ENCODE measurements around the gene ELMO1. TPM values are rescaled to one million over a fixed set of nuclear protein-coding genes. Genes with fewer than 3 reads are reported as not detected.

The ELMO1 gene
- total RNA-seq, 1 experiment from 2014 or later, result 7.8 TPM

DNA sequence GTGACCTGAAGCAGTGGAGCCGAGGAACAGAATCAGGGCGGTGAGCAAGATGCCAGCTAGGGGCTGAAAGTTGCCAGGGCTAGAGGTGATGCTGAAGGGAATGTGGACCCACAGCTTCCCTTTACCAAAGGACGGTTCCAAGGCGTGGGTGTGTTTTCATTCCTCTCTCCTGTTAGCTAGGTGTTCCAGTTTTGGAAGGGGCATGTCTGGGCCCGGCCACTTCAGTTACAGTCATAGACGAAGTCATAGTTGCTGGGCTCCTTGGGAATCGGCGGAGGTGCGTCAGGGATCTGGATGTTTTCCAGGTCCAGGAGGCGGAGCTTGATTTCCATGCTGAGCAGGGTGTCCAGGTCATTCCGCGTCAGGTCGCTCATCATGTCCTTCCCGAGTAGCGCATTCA, 593.3 kb downstream of the ELMO1 start:
- H2BK120ac ChIP-seq (ENCODE audit: low read depth, low read length, poor library complexity, severe bottlenecking), result no peak overlapping the region
- H3K27ac ChIP-seq (ENCODE audit: insufficient read length, low read depth, low read length), result no peak overlapping the region
- H4K8ac ChIP-seq (replicated peaks; ENCODE audit: insufficient read length, low read depth, low read length), result no peak overlapping the region
- H3K23ac ChIP-seq (ENCODE audit: insufficient read length, low read depth, low read length), result no peak overlapping the region
- H3K14ac ChIP-seq (ENCODE audit: insufficient read depth, low read length), result no peak overlapping the region
- no peak overlapping the region for H4K91ac ChIP-seq (ENCODE audit: insufficient read length, low read depth, low read length)
- H3K56ac ChIP-seq (ENCODE audit: insufficient read length, low read depth, low read length), result no peak overlapping the region
- no peak overlapping the region for H2AFZ ChIP-seq (ENCODE audit: low read length)
- H3K18ac ChIP-seq (ENCODE audit: insufficient read length, low read depth, low read length), result no peak overlapping the region
- Mint-ChIP-seq H3K4me3 (no peak overlapping the region), H3K9me3 (no peaks in the 10 kb centered on the region), H3K36me3 (ENCODE audit: insufficient read depth in 1 of 3, low read depth in 3 of 3) (peaks cover 0 to 5% (median 4%) of the 10 kb centered on the region in 3 experiments; a peak in 3 of 7 replicates), H3K27ac (no peak overlapping the region), H3K4me1 (peaks cover 3 to 6% of the 10 kb centered on the region in 2 experiments; a peak in 1 of 4 replicates), H3K27me3 (ENCODE audit: low read depth) (0 out of 2 replicates have a peak, but pooled peaks cover 1% of the 10 kb centered on the region)
- H3K4me1 ChIP-seq (ENCODE audit: insufficient read depth, low read length), result no peaks in the 10 kb centered on the region
- H2AK5ac ChIP-seq (ENCODE audit: insufficient read length, low read length), result no peak overlapping the region
- no peak overlapping the region for H2BK20ac ChIP-seq (ENCODE audit: low read depth, low read length, poor library complexity, severe bottlenecking)
- H2BK15ac ChIP-seq (ENCODE audit: low read depth, low read length), result no peak overlapping the region
- no peak overlapping the region for H3K9ac ChIP-seq (ENCODE audit: extremely low read depth, insufficient read length, low read length)
- no peaks in the 10 kb centered on the region for H3K79me1 ChIP-seq (ENCODE audit: insufficient read depth, low read depth, low read length, poor library complexity, severe bottlenecking)
- no peak for DNase-seq
- no CpG with 5 or more reads among the region's 15 CpGs for WGBS (ENCODE audit: extremely low coverage, insufficient read length, low lambda C conversion rate)
- no peak overlapping the region for H2BK5ac ChIP-seq (ENCODE audit: insufficient read length, low read length)
- H3K4me2 ChIP-seq (ENCODE audit: insufficient read depth, insufficient read length, low read length), result no peak overlapping the region
- no peak overlapping the region for H3T11ph ChIP-seq (ENCODE audit: low read length)
- no peaks in the 10 kb centered on the region for H3K27me3 ChIP-seq (ENCODE audit: insufficient read depth, low read length)
- no peaks in the 10 kb centered on the region for H3K79me2 ChIP-seq (ENCODE audit: insufficient read depth, low read length)
- H4K20me1 ChIP-seq (ENCODE audit: control insufficient read depth, insufficient read depth, insufficient read length), result no peaks in the 10 kb centered on the region
- no peak overlapping the region for H2BK12ac ChIP-seq (ENCODE audit: insufficient read length, low read depth, low read length)
- H3K23me2 ChIP-seq (ENCODE audit: insufficient read length, low read depth, low read length, poor library complexity, severe bottlenecking), result no peaks in the 10 kb centered on the region
- no peak overlapping the region for H3K4ac ChIP-seq (ENCODE audit: low read depth, low read length)
- H4K5ac ChIP-seq (ENCODE audit: insufficient read length, low read depth, low read length), result no peak overlapping the region
- TF ChIP-seq, protein P1, sequence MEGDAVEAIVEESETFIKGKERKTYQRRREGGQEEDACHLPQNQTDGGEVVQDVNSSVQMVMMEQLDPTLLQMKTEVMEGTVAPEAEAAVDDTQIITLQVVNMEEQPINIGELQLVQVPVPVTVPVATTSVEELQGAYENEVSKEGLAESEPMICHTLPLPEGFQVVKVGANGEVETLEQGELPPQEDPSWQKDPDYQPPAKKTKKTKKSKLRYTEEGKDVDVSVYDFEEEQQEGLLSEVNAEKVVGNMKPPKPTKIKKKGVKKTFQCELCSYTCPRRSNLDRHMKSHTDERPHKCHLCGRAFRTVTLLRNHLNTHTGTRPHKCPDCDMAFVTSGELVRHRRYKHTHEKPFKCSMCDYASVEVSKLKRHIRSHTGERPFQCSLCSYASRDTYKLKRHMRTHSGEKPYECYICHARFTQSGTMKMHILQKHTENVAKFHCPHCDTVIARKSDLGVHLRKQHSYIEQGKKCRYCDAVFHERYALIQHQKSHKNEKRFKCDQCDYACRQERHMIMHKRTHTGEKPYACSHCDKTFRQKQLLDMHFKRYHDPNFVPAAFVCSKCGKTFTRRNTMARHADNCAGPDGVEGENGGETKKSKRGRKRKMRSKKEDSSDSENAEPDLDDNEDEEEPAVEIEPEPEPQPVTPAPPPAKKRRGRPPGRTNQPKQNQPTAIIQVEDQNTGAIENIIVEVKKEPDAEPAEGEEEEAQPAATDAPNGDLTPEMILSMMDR (conservative IDR thresholded peaks at IDR 0.05), result no peak
- no peaks in the 10 kb centered on the region for H3K9me3 ChIP-seq (ENCODE audit: control insufficient read depth, low read depth, low read length)
